Keratinocyte (primary cell): ENCODE data around the gene CDK15.

Experiments
- CTCF ChIP-seq, 3 experiments: IDR thresholded peaks in 1 of 3; conservative IDR thresholded peaks in 1 of 3; optimal IDR thresholded peaks in 1 of 3; 2 replicates in 2 of 3; 3 replicates in 1 of 3; pipeline versions ENCODE3 to v1.5.1; 2011; ENCODE audit warnings: low read length in 3 of 3, mild to moderate bottlenecking in 3 of 3, moderate library complexity in 2 of 3, control low read depth in 1 of 3, inconsistent platforms in 1 of 3; ENCODE audit not compliant: insufficient read depth in 2 of 3; ENCODE audit errors: extremely low read depth in 1 of 3
- EZH2 ChIP-seq: IDR thresholded peaks from one replicate; pipeline ENCODE4 v1.6.1; 2012; ENCODE audit warnings: inconsistent platforms, mild to moderate bottlenecking, low read length, moderate library complexity

DNA sequence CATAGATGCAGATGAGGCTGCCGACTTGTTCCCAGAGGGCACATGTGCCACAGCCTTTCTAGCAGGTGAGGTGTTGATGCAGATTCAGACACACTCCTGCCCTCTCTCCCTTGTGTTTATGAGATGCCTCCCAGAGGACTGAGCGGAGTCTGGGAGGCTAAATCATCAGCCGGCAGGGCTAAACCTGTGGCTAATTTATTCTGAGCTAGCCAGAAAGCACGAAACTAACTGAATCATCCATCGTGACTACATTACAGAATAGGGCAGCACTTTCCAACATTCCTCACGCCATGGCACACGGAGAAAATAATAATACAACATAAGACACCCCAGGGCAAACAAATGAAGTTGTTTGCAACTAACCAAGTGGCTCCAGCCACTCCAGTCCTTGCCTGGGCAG is 125.6 kb downstream of the CDK15 start:
- no peak for TF ChIP-seq CTCF (optimal IDR thresholded peaks at IDR 0.05 in 1 of 3, IDR thresholded peaks at IDR 0.05 in 1 of 3, conservative IDR thresholded peaks at IDR 0.05 in 1 of 3; ENCODE audit: extremely low read depth in 1 of 3, insufficient read depth in 2 of 3, low read length in 3 of 3)
- no peak for TF ChIP-seq EZH2
